HL-60 (cell line): ENCODE measurements around the gene ODC1.

Experiments
- DNase-seq, 2 experiments: peaks; one replicate each; pipeline ENCODE4 v3.0.0-alpha.2; 2010 to 2020; ENCODE audit warnings: low read depth in 1 of 2, low spot score in 1 of 2
- H3K27ac ChIP-seq: fragments of 250-450 bp; sonication (Bioruptor Pico); replicated peaks from 2 replicates; pipeline ENCODE4 v1.5.1; 2020; ENCODE audit warnings: mild to moderate bottlenecking, moderate library complexity
- H3K27me3 ChIP-seq: fragments of 250-450 bp; sonication (Bioruptor Pico); 2 replicates; pipeline ENCODE4 v1.5.1; 2021; ENCODE audit warnings: mild to moderate bottlenecking, moderate library complexity; ENCODE audit not compliant: insufficient read depth, poor library complexity, severe bottlenecking
- H3K4me3 ChIP-seq: replicated peaks from 2 replicates; pipeline ENCODE4 v1.5.1; 2011; ENCODE audit warnings: mild to moderate bottlenecking, control low read depth, low read length; ENCODE audit not compliant: insufficient read depth
- GABPA ChIP-seq: IDR thresholded peaks from 2 replicates; pipeline ENCODE4 v1.6.1; 2012; ENCODE audit warnings: low read depth
- POLR2AphosphoS5 ChIP-seq: IDR thresholded peaks from 2 replicates; pipeline ENCODE4 v1.6.1; 2012; ENCODE audit warnings: low read depth
- SPI1 ChIP-seq: IDR thresholded peaks from 2 replicates; pipeline ENCODE4 v1.6.1; 2012; ENCODE audit warnings: low read depth, mild to moderate bottlenecking, borderline replicate concordance
- TF ChIP-seq, protein P1 (sequence below): IDR thresholded peaks from one replicate; pipeline ENCODE4 v1.5.1; 2011; ENCODE audit warnings: low read length, control low read depth, inconsistent platforms; ENCODE audit not compliant: insufficient read depth
- TF ChIP-seq, protein P2 (sequence below): IDR thresholded peaks from 2 replicates; pipeline ENCODE4 v1.6.1; 2012; ENCODE audit warnings: low read depth; ENCODE audit not compliant: insufficient replicate concordance

The ODC1 gene

DNA sequence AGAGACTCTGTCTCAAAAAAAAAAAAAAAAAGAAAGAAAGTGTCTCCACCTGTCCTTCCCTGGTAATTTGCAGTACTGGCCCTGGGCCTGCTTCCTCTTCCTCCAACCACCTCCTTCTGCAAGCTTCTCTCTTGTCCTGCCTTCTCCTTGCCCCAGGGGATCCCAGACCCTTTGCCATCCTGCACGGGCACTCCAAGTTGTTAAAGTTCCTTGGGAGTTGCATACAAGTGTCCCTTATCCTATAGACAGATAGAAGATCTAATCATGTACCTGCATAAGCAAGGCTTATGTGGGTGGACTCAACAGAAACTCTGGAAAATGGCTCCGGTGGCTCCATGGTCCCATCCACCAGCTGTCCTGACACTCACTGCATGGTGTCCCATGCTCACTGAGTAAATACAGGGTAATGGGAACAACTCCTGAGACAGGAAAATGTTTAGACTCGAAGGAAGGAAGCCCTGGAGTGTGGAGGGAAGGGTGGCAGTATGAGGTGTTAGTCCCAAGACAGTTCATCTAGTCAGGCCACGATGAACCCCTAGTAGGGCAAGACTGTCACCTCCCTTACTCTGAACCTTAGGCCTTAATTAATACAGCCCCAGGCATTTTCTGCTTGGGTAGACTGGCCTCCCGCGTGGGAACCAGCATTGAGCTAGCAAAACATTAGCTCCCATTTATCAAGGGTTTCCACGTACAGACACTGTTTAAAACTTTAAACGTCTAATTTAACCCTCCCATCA, 17.1 kb downstream of the ODC1 start:
- no peak overlapping the region for H3K27ac ChIP-seq
- no peak for DNase-seq
- no peaks in the 10 kb centered on the region for H3K27me3 ChIP-seq
- no peak overlapping the region for H3K4me3 ChIP-seq
- TF ChIP-seq, protein P1, sequence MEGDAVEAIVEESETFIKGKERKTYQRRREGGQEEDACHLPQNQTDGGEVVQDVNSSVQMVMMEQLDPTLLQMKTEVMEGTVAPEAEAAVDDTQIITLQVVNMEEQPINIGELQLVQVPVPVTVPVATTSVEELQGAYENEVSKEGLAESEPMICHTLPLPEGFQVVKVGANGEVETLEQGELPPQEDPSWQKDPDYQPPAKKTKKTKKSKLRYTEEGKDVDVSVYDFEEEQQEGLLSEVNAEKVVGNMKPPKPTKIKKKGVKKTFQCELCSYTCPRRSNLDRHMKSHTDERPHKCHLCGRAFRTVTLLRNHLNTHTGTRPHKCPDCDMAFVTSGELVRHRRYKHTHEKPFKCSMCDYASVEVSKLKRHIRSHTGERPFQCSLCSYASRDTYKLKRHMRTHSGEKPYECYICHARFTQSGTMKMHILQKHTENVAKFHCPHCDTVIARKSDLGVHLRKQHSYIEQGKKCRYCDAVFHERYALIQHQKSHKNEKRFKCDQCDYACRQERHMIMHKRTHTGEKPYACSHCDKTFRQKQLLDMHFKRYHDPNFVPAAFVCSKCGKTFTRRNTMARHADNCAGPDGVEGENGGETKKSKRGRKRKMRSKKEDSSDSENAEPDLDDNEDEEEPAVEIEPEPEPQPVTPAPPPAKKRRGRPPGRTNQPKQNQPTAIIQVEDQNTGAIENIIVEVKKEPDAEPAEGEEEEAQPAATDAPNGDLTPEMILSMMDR, result no peak
- TF ChIP-seq POLR2AphosphoS5, result no peak
- TF ChIP-seq GABPA, result no peak
- TF ChIP-seq, protein P2, sequence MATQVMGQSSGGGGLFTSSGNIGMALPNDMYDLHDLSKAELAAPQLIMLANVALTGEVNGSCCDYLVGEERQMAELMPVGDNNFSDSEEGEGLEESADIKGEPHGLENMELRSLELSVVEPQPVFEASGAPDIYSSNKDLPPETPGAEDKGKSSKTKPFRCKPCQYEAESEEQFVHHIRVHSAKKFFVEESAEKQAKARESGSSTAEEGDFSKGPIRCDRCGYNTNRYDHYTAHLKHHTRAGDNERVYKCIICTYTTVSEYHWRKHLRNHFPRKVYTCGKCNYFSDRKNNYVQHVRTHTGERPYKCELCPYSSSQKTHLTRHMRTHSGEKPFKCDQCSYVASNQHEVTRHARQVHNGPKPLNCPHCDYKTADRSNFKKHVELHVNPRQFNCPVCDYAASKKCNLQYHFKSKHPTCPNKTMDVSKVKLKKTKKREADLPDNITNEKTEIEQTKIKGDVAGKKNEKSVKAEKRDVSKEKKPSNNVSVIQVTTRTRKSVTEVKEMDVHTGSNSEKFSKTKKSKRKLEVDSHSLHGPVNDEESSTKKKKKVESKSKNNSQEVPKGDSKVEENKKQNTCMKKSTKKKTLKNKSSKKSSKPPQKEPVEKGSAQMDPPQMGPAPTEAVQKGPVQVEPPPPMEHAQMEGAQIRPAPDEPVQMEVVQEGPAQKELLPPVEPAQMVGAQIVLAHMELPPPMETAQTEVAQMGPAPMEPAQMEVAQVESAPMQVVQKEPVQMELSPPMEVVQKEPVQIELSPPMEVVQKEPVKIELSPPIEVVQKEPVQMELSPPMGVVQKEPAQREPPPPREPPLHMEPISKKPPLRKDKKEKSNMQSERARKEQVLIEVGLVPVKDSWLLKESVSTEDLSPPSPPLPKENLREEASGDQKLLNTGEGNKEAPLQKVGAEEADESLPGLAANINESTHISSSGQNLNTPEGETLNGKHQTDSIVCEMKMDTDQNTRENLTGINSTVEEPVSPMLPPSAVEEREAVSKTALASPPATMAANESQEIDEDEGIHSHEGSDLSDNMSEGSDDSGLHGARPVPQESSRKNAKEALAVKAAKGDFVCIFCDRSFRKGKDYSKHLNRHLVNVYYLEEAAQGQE, result no peak
- no peak for TF ChIP-seq SPI1

DNA sequence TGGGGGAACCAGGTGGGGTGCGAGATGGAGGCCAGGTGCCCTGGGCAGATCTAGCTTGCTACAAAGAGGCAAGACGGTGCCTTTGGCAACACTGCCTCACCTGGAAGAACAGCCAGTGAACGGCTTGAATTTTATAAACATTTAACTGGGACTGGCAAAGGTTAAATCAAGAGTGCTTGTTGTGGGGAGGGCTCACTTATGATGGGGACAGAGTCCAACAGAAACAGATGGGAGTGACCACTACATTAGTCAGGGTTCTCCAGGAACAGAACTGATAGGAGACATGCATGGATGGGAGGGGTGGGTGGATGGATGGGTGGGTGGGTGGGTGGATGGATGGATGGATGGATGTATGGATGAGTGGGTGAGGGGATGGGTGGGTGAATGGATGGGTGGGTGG, 19.2 kb downstream of the ODC1 start:
- TF ChIP-seq, protein P1, result no peak
- TF ChIP-seq POLR2AphosphoS5 (no peak), SPI1 (no peak), GABPA (no peak)
- TF ChIP-seq, protein P2, result no peak
- no peak for DNase-seq
- Histone ChIP-seq H3K27ac (no peak overlapping the region), H3K27me3 (no peaks in the 10 kb centered on the region), H3K4me3 (no peak overlapping the region)

DNA sequence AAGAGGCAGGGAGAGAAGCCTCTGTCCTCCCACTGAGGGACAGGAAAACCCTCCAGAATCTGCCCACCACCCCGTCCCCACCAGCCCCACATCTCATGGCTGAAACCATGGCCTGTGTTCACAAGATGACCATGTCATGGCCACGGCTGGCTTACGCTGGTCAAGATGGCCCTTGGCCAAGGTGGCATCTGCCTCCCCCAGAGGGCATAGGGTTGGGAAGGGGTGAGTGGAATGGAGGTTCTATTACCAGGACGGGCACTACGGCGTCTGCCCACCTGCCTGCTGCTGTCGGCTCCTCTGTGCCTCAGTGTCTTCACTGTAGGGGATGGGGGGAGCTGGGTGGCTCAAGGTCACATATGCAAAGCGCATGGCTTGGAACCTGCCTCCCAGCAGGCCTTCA, 19.8 kb downstream of the ODC1 start:
- TF ChIP-seq POLR2AphosphoS5 (no peak), SPI1 (no peak), GABPA (no peak)
- TF ChIP-seq, protein P1, result no peak
- TF ChIP-seq, protein P2, result no peak
- no peak for DNase-seq
- Histone ChIP-seq H3K4me3 (no peak overlapping the region), H3K27ac (no peak overlapping the region), H3K27me3 (no peaks in the 10 kb centered on the region)
